Measurements from ENCODE around the gene TRANK1.
A peak's percentile ranks its signal among the peaks of the same experiment; 100 is the strongest.
"Not testable (repeated sequence)": the region's sequence is repeated elsewhere in the genome, so short reads cannot be mapped to it uniquely, and the experiment has no call there.

Gene TRANK1

DNA sequence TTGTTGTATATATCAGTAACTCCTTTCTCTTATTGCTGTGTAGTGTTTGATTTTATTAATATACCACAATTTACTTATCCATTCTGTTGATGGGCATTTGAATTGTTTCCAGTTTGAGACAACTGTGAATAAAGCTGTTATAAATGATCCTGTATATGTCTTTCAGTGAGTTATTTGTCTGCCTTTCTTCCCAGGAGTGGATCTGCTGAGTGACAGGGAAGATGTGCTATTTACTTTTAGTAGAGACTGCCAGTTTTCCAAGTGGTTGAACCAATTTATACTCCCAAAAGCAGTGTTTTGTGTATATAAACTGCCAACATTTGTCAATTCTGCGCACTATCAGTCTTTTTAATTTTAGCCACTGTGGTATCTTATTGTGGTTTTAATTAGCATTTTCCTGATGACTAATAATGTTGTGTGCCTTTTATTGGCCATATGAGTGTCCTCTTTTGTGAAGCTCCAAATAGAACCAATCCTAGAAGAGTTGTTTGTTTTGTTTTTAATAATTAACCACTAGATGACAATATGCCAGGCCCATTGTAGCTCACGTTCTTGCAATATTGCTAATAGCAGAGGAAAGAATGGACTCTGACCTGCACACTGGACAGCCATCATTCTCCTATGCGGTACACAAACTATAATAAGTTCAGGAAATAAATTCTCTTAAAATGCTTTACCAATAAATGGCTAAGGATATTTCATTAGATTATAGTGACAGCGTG lies 25.3 kb downstream of the TRANK1 start:
- DNase-seq = no peak

DNA sequence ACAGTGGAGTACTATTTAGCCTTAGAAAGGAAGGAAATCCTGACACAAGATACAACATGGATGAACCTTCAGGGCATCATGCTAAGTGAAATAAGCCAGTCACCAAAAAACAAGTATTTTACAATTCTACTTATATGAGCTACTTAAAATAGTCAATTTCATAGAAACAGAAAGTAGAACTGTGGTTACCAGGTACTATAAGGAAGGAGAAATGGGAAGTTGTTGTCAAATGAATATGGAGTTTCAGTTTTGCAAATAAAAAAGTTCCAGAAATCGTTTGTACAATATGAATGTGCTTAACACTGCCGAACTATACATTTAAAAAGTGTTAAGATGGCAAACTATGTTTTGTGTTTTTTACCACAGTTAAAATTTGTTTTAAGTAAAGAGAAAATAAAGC lies 26.8 kb downstream of the TRANK1 start:
- no peak for DNase-seq

DNA sequence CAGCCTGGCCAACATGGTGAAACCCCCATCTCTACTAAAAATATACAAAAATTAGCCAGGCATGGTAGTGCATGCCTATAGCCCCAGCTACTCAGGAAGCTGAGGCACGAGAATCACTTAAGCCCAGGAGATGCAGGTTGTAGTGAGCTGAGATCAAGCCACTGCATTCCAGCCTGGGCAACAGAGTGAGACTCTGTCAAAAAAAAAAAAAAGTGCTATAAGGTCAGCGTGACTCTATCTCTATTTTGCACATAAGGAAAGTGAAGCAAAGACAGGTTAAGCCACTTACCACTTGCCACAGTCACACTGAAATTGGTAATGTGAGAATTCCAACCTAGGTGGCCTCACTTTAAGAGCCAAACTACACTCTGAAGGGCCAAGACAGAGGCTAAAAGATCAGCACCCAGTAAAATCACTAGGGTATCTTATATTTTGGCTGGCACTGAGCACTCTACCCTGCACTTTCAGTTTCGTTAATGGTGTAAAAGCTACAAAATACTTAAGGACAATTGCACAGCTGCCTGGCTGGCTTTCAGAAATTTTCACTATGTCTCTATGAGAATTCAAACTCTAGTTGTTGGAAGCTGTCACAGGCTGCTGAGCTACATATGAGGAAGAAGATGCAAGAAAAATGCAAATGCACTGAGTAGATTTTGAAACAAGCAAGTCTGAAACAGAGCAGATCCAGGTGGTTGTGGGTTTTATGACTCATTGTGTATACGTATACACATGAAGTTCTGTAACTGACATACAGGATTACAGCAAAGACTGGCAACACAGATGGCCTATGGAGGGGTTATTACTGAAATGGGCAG lies 32.7 kb downstream of the TRANK1 start:
- DNase-seq = peak; percentile 43

DNA sequence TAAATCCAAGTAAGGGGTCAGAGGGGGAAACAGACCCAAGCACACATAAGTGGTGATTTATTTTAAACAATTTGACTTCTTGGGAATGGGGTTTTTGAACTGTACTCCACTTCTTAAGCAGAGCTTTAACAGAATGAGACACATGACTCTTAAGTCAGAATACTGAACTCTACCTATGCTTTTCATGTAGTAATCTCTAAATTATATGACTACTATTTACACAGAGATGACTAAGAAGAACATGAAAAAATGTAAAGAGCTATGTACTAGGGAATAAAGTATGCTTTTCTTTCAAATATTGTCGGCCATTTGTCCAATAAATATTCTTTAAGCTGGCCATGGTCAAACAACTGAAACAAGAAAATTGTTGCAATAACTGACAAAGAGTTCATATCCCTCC lies 35.2 kb downstream of the TRANK1 start:
- no peak for DNase-seq

DNA sequence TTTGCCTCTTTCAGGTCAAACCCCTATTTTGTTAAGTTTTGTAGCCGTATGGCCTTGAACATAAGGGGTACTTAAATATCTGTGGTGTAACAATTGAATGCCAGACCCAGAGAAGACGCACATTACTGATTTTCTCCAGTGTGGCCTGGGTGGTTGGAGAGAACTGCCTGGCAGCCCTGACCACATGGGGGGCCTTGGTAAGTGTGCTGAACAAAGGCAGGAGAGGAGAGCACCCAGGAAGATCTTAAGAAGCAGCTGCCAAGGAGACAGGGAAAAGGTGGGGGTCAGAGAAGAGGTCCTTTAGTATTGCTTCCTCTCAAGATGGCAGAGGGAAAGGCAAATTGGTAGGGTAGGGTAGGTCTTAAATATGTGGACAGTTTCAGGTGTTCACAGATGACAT lies 35.7 kb downstream of the TRANK1 start:
- no peak for DNase-seq

DNA sequence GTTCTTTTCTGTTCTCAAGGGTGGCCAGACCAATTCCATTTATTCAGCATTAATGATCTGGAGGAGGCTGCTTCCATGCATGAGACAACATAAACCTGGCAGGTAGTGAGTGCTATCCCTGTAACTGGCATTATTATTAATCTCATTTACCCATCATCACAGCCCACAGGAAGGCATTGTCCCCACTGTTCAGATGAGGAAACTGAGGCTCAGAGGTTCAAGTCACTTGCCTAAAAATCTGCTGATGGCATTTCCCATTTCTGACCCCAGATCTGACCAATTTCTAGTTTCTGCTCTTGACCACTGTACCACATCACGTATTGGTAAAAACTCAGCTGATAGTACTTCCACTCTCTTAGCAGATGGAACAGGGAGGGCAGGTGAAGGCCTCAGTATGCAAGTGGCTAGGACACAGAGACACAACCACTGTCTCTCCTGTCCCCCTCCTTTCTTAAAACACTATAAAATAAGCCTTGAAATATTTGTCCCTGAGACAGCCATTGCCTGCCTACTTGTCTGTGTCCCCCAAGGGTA lies 36.1 kb downstream of the TRANK1 start:
- no peak for DNase-seq

DNA sequence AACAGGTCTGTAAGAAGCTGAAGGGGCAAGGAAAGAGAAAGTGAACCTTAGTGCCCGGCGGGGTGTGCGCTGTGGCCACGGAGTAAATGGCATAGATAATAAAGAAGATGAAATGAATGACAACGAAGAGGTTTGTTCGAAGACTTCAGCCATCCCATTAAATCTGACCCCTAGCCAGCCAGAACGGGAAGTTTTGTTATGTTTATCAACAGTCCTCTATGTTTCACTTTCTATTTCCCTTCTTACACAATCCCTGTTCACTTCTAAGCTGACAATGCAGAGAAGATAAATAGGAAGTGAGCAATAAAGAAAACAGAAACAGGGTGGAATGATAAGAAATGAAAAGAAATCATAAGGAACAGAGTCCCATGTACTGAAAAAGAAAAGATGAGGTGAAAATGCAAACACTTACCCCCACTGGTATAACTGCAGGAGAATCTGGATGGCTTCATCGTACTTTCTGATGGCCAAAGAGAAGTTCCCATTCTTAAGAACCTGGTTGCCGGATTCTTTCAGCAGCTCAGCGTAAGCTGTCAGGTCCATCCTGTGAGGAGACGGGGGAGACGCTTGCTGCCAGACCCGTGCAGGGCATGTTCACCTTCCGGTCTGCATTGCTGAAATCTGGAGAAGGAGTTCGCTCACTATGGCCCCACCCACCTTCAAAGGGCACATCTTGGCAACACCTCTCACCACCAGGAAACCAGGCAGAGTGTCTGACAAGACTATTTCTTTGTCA lies 36.8 kb downstream of the TRANK1 start:
- peak; percentile 69 to 70 for DNase-seq

DNA sequence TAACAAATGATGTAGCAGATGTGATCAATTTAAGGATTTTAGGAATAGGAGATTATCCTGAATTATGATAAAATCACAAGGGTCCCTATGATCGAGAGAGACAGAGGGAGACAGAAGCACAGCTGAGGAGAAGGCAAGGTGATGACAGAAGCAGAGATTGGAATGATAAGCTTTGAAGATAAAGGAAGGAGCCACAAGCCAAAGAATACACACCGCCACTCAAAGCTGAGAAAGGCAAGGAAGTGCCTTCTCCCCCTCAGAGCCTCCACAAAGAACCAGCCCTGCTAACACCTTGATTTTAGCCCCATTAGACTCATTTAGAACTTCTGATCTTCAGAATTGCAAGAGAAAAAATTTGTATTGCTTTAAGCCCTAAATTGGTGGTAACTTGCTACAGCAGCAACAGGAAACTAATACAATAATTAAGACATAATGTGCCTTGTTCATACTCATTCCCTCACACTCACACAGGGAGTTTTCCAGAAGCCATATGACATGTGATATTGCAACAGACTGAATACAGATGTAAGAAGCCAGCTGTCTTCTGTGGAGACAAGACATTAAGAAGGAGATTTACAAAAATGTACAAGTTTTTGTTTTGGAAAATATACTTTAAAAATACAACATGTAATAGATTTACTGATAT lies 38.2 kb downstream of the TRANK1 start:
- no peak for DNase-seq

DNA sequence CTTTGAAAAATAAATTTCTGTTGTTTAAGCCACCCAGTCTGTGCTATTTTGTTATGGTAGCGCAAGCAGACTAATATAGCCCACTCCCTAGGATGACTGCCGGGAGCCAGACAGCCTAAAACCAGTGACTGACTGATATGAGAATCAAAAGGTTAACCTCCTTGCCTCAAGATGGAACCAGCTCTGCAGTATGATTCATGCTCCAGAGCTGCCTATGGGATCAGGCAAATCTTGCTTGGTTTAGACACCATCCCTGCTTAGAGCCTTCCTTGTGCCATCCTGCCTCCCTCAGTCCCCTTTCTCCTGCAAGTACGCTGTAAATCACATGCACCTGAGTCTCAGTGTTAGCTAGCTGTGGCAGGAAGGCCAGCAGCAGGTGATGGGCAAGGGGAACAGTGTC lies 39.3 kb downstream of the TRANK1 start:
- DNase-seq = no peak

DNA sequence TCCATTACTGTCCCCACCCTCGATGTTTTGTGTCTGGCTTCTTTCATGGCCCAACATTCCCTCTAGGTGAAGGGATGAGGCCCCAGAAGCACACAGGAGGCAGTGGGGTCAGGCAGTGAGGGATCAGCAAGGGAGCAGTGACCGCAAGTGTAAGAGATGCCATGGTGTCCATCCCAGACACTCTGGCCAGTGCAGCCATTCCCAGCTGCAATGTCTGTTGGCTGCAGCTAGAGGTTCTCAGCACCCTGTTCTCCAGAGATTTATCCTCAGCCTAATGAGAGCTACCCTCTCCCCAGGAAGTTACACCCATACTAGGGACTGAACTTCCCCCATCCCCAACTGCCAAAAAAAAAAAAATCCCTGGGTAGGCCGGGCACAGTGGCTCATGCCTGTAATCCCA lies 40.2 kb downstream of the TRANK1 start:
- DNase-seq = no peak

DNA sequence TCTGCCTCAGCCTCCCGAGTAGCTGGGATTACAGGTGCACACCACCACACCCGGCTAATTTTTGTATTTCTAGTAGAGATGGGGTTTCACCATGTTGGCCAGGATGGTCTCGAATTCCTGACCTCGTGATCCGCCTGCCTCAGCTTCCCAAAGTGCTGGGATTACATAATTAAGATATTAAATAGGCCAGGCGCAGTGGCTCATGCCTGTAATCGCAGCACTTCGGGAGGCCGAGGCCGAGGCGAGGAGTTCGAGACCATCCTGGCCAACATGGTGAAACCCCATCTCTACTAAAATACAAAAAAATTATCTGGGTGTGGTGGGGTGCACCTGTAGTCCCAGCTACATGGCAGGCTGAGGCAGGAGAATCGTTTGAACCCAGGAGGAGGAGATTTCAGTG lies 40.8 kb downstream of the TRANK1 start:
- DNase-seq = not testable (repeated sequence)

DNA sequence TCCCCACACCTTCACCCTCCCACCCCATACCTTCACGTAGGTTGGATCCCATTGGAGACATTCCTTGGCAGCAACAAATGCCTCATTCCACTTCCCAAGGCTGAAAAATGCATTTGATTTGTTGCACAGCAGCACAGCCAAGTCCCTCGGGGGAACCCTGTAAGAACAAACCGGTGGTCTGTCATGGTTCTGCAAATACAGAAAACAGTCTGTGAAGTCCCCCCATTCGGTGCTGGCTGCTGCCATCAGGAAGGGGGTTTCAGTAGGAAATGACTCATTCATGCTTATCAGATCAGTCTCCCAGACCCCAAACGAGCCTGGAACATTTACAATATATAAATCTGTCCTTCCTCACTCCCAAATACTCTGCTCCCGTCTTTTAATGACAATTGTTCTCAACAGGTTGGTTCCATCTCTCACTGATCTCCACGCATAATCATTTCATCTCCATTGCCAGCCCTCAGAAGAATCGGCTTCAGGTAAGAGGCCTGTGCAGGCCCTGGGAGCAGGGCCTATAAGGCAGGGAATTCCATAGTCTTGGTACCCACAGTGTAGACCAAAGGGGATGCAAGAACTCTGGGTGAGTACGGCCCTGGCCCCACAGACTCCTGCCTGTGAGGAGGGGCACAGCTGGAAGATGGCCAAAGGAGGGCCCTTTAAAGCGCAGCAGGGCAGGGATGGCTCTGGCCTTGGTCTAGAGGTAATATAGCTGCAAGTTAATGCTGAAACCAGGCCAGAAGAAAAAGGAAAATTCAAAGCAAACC lies 41.6 kb downstream of the TRANK1 start:
- no peak for DNase-seq

DNA sequence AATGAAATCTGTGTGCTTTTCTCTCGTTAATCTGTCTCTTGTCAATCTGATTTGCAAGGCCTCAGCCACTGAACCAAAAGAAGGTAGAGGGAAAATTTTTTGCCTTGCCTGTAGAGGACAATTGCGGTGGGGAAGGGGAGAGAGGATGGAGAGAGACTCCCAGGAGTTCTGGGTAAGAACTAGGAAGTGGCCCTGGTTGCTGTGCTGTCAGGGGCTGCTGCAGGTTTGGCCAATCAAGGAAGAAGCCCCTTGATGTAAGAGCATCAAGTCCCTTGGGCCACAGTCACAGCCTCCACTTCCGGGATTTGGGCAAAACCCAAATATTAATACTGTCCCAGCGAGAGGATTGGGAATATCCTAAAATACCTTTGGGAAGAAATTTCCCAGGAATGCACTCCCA lies 43.3 kb downstream of the TRANK1 start:
- DNase-seq = no peak

DNA sequence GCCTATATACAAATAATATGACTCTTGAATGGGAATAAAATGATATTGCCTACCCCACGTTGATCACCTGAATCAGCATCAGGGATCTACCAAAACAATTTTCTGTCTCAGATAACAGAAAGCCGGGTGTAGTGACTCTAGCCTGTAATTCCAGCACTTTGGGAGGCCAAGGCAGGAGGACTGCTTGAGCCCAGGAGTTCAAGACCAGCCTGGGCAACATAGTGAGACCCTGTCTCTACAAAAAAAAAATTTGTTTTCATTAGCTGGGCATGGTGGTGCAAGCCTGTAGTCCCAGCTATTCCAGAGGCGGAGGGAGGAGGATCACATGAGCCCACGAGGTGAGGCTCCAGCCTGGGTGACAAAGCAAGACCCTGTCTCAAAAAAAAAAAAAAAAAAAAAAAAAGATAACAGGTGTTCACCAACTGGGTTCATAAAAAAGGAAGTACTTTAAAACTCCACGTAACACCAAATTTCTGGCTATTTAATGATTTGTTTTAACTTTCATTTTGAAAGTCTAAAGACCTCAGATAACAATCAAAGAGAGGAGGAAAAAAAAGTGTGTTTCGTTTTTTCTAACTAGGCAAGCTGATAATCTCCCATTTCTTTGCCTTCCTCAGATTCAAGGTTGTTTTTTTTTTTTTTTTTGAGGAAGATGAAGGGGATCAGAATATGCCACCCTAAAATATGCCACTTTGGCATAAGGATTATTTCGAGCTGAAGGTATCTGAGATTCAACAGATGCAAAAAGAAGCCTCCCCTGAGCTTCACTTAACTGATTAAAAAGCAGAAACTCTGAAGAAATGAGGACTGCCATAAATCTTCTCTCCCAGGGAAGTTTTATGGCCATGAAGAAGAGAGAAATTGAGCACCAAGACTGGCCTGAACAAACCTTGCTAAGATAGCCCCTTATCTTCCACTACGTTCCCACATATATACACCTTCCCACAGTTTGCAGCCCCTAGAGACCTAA lies 44.1 kb downstream of the TRANK1 start:
- no peak for DNase-seq

DNA sequence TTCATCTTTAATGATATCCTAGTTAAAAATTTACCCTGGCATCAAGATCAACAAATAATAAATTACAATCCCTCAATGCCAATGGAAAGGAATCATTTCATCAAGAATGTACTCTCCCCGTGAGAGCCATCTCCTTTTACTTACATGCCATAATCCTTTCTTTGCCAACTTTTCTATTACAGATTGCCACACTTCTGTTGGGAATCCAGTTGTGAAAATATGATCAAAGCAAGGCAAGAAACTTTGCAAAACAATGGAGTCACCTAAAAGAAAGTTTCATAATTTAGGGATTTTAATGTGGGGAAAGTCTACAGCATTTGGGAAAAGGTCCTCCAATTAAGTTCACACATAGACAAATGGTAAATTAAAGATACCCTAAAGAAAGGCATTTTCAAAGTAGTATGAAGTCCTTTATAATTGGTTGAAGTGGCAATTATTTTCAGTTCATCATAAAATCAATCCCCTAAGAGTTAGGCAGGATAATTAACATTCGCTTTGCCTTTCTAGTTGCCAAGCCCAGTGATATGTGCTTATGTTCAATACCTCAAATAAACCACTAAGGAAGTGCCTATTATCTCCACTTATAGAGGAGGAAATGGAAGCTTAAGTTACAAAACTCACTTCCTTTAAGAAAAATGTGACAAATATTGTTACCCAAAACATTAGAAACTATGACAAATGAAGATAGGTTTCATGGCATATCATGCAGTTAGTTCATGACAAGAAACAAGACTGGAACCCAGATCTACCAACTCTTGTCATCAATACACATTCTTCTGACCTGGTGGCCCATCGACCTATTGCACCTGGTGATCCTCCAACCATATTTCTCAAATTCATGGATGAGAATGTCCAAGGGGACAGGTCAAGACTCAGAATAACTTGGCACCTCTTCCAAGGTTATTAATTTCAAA lies 49.1 kb downstream of the TRANK1 start:
- no peak for DNase-seq

DNA sequence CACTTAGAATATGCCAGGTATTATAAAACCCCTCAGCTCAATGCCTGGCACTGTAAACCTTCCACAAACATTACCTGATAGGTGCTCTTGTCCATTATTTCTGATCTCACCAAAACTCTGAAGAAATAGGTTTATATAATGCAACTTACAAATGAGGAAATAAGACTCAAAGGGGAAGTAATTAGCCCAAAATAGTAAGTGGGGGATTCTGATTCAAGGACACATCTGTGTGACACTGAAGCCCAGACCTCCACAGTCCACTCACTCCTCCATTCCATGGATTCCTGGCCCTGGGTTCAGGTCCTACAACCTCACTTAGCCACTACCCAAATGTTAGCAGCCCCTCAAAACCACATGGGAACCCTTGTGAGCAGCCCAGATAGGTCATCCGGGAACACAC lies 49.9 kb downstream of the TRANK1 start:
- DNase-seq = no peak

DNA sequence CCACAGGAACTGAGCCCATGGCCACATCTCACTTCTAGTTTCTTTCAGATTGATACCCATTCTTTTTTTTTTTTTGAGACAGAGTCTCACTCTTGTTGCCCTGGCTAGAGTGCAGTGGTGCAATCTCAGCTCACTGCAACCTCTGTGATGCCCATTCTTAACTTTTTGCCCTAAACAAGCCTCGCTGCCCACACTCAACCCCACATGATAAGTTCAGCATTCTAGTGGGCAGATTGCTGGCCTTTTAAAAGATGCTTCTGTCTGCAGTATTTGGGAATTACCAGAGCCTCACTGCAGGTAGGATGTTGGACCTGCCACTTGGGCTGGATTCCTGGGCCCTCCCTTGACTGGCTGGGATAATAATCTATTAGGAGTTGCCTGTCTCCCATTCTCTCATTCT lies 51.0 kb downstream of the TRANK1 start:
- no peak for DNase-seq

DNA sequence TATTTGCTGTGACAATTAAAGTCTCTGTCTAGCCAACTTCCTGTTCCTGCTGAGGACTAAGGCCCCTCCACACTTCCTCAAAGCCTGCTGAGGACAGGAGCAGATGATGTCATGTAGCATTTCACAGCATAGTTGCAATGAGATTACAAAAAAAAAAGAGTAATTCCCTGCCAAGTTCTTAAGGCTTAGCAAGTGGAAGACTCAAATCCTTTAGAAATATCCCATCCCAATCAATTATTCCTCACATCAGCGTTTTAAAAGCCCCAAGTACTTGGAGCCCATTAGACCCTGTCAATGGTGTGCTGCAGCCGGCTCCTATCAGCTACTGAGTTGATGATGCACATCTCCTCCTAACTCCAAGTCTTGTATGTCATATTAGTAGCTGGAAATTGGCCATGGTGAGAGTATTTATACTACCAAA lies 51.7 kb downstream of the TRANK1 start:
- DNase-seq = no peak

DNA sequence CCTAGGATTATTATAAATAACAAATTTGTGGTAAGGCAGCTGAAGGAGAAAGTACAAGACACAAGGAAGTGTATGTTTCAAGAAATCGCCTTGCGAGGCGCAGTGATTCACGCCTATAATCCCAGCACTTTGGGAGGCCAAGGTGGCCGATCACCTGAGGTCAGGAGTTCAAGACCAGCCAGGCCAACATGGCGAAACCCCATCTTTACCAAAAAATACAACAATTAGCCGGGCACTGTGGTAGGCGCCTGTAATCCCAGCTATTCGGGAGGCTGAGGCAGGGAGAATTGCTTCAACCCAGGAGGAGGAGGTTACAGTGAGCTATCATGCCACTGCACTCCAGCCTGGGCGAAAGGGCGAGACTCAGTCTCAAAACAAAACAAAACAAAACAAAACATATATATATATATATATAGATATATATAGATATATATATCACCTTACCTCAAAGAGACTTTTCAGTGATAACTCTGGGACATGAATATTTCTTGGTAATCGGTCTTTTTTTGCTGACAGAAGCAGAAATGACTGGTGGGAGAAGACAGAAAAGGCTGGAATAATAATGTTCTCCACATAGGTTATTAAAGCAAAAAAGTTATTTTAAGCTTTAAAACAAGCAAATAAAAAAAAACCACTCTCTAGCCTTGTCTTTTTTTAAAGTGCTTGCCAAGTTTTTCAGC lies 52.3 kb downstream of the TRANK1 start:
- DNase-seq = no peak
